AG09309 (cell line): ENCODE results near the gene IL36B.

ENCODE experiments used
- DNase-seq: peaks from one replicate; pipeline ENCODE4 v3.0.0-alpha.2; 2010; ENCODE audit warnings: low read depth
- H3K4me3 ChIP-seq: 2 replicates; pipeline ENCODE4 v1.5.1; 2011; ENCODE audit warnings: mild to moderate bottlenecking, low read depth, low read length, moderate library complexity; ENCODE audit not compliant: control insufficient read depth
- TF ChIP-seq, protein P1 (sequence below): IDR thresholded peaks from 2 replicates; pipeline ENCODE4 v1.5.1; 2011; ENCODE audit warnings: mild to moderate bottlenecking, low read depth, low read length, inconsistent platforms; ENCODE audit not compliant: insufficient read depth, control insufficient read depth; ENCODE audit errors: missing control alignments

Gene IL36B

GRCh38 chr2:112995346-112995920, 57.2 kb downstream of the IL36B start:
- TF ChIP-seq, protein P1, sequence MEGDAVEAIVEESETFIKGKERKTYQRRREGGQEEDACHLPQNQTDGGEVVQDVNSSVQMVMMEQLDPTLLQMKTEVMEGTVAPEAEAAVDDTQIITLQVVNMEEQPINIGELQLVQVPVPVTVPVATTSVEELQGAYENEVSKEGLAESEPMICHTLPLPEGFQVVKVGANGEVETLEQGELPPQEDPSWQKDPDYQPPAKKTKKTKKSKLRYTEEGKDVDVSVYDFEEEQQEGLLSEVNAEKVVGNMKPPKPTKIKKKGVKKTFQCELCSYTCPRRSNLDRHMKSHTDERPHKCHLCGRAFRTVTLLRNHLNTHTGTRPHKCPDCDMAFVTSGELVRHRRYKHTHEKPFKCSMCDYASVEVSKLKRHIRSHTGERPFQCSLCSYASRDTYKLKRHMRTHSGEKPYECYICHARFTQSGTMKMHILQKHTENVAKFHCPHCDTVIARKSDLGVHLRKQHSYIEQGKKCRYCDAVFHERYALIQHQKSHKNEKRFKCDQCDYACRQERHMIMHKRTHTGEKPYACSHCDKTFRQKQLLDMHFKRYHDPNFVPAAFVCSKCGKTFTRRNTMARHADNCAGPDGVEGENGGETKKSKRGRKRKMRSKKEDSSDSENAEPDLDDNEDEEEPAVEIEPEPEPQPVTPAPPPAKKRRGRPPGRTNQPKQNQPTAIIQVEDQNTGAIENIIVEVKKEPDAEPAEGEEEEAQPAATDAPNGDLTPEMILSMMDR, result no peak
- no peak for DNase-seq
- H3K4me3 ChIP-seq, result no peak overlapping the region

DNA sequence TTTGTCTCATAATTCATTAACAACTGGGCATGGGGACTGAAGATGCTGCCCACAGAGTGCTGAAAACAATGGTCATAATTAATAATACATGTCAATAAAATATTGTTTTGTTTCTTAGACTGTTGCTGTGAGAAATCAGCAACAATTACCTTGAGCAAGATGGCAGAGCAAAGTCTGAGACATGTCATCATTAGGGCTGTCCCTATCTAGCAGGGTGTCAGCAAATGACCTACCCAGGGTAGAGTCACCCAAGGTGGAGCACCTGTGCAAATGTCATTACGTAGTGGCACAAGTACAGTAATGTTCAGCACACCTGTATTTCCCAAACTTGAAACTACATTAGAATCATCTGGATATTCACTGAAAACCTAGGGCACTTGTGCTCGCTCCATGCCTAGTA, 58.0 kb downstream of the IL36B start:
- no peak for DNase-seq
- TF ChIP-seq, protein P1, result no peak
- no peak overlapping the region for H3K4me3 ChIP-seq

DNA sequence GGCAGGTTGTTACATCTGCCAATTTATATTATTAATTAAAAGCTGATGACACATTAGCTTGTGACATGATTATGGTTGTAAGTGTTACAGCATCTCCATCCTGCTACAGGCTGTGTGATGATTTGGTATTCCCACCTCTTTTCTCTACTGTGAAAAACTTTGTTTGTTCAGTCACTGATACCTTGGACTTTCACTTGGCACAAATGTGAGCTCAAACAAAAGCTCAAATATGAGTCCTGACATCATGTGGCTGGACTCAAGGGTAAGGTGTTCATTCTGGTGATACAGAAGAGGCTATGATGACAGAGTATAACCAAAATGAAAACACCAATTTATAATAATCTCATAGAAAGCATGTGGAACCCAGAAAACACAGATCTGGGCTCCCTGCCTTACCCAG, 58.8 kb downstream of the IL36B start:
- H3K4me3 ChIP-seq, result no peak overlapping the region
- TF ChIP-seq, protein P1, result no peak
- DNase-seq, result no peak

GRCh38 chr2:112989611-112990010, 63.1 kb downstream of the IL36B start:
- H3K4me3 ChIP-seq, result no peak overlapping the region
- no peak for DNase-seq
- TF ChIP-seq, protein P1, result no peak

GRCh38 chr2:112985090-112985489, 67.6 kb downstream of the IL36B start:
- TF ChIP-seq, protein P1, result no peak
- H3K4me3 ChIP-seq, result no peak overlapping the region
- DNase-seq, result no peak

DNA sequence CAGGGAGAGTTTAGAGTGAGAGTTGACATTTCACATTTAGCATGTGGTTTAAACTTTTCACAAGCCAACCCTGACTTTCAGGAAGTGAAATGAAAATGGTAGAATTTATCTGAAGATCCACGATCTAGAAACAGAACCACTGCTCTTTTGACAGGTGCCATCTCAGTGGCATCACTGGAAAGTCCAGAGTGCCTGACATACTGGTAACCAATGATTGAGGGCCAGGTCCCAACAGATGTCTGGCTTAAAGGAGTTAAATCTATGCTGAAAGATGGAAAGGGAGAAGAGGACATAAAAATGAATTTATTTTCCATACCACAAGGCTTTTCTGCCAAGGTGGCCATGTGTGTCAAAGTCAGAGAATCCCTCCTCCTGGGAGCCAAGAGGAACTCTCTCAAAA, 72.1 kb downstream of the IL36B start:
- TF ChIP-seq, protein P1, result no peak
- DNase-seq, result no peak
- H3K4me3 ChIP-seq, result no peak overlapping the region

GRCh38 chr2:112979731-112980130, 72.9 kb downstream of the IL36B start:
- no peak for DNase-seq
- TF ChIP-seq, protein P1, result no peak
- H3K4me3 ChIP-seq, result no peak overlapping the region
